GM10847 (cell line): Measurements from ENCODE around the gene NINJ1.

Source experiments
- POLR2A ChIP-seq: IDR thresholded peaks from 2 replicates; pipeline ENCODE4 v1.6.1; 2011; ENCODE audit not compliant: insufficient read length; ENCODE audit errors: extremely low read depth

The NINJ1 gene

DNA sequence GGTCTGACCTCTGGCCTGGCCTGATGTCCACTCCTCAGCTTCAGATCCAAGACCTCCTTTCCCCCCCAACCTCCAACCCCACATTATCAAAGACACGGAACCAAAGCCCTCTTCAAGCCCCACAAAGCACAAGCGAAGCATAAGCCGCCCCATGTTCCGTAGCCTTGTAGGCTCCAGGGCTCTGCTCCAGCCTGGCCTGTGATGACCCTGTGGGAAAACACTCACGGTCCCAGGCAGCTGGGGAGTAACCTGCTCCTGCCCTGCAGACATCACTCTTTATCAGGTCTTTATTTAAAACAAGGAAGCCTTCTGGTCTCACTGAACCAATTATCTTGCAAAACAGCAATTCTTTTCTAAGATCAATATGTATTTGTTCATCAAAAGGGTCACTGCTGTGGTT is 34.5 kb upstream of the NINJ1 start:
- TF ChIP-seq POLR2A: no peak

GRCh38 chr9:93167838-93168237 is 33.8 kb upstream of the NINJ1 start:
- TF ChIP-seq POLR2A: no peak

DNA sequence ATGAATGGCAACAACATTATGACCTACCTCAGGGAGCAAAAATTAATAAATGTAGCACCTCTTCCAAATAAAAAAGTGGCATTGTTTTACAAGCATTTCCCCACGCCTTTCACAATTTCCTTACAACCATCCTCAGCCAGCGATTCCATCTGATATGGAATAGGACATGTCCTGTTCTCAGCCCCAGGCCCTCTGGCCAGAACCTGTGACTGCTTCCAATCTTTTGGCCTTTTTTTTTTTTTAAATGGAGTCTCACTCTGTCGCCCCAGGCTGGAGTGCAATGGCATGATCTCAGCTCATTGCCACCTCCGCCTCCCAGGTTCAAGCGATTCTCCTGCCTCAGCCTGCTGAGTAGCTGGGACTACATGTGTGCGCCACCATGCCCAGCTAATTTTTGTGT is 33.1 kb upstream of the NINJ1 start:
- no peak for TF ChIP-seq POLR2A

- TF ChIP-seq POLR2A: no peak
Observed at GRCh38 chr9:93166699-93167098, 32.6 kb upstream of the NINJ1 start.

GRCh38 chr9:93164085-93164484 is 30.0 kb upstream of the NINJ1 start:
- TF ChIP-seq POLR2A: no peak

- no peak for TF ChIP-seq POLR2A
Observed at GRCh38 chr9:93161786-93162562, 27.9 kb upstream of the NINJ1 start.

DNA sequence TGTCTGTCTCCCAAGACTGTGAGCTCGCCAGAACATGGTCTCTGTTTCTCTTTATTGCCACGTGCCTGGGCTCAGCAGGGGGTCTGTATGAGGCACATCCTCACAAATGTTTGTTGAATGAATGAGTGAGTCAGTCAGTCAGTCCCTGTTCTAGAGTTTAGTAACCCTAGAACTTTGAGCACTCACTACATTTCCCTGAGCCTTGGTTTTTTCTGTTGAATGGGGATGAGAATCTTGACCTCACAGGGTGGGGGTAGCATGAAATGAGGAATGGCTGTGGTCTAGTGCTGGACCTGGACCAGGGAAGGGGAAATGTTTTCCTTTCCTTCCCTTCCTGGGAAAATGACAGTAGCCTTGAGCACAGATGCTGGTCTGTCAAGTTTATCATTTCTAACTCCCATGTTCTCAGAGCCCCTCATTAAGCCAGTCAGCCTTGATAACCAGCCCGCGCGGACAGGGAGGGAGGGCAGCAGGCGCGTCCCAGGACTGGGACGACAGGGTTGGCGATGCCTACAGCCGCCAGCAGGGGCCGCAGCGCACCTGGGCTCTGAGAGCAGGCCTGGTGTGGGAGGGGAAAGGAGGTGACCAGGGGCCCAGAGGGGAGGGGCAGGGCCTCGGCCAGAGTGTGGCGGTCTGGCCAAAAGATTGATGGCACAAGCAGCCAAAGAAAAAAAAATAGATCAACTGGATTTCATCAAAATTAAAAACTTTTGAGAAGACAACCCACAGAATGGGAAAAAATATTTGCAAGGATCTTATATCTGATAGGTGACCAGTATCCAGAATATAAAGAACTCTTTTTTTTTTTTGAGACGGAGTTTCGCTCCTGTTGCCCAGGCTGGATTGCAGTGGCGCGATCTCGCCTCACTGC is 25.8 kb upstream of the NINJ1 start:
- no peak for TF ChIP-seq POLR2A

DNA sequence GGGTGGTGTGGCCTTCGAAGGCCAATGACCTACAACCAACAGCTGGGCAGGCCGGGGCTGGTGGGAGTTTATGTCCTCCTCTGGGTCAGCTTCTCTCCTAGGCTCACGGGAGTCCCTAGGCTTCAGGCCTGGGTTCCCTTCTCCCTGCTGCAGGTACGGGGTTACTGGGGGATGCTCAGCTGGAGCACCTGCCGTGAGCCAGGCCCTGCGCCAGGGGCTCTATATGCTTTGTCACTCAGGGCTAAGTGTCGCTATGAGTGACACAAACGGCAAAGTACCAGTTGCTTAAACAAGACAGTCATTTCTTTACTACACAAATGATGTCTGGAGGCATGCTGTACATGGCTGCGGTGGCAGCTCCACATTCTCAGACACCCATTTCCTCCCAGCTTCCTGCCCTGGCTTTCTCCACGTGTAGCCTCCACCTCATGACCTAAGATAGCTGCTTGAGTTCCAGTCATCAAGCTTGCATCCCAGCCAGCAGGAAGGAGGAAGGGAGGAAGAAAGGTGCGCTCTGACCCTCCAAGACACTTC is 22.5 kb upstream of the NINJ1 start:
- TF ChIP-seq POLR2A: no peak

DNA sequence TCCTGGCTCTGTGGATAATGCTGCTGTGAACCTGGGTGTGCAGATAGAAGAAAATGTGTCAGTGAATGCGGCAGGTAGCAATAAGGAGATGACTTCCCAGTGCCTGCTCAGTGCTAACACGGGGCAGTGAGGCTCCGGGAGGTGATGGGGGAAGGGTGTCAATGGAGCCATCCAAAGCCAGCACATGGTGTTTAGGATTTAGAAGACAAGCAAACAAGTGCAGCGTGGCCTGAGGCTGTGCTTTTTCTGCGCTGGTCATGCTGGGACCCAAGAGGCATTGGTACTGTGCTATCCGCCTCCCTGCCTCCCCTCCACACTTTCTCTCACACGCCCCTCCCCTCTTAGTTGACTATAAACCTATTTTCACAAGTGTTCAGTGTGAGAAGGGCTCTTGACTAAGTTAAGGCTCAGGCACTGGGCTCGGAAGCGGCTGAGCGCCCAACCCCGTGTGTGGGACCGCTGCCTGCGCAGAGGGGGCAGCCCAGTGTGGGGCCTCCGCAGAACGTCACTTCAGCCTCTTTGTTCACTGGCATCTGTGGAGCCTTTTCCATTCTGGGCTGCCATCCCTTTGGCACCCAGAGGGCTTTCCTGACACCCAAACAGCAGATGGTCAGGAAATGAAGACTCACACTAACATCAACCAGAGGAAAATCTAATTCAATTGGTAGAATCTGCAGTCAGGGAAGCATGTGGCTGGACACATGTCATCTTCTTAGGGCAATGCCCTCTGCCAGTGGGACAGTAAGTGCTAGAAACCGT is 21.8 kb upstream of the NINJ1 start:
- TF ChIP-seq POLR2A: no peak

GRCh38 chr9:93154293-93154903 is 20.3 kb upstream of the NINJ1 start:
- no peak for TF ChIP-seq POLR2A

- no peak for TF ChIP-seq POLR2A
Observed at GRCh38 chr9:93151097-93151784, 17.2 kb upstream of the NINJ1 start.

- no peak for TF ChIP-seq POLR2A
Observed at GRCh38 chr9:93149361-93149760, 15.3 kb upstream of the NINJ1 start.

GRCh38 chr9:93148721-93149120 is 14.7 kb upstream of the NINJ1 start:
- no peak for TF ChIP-seq POLR2A

- TF ChIP-seq POLR2A: no peak
Observed at GRCh38 chr9:93147632-93148031, 13.6 kb upstream of the NINJ1 start.
